Caco-2 (cell line): Measurements from ENCODE around the gene PALS1. TPM values are rescaled to one million over a fixed set of nuclear protein-coding genes. Genes with fewer than 3 reads are reported as not detected.

ENCODE experiments used
- BruUV-seq: library from RNA; stranded (reverse); fragments of 400-500 nt; replicated peaks from 2 replicates; lab custom pipeline; 2021; lab: Mats Ljungman, UMichigan
- CTCF ChIA-PET: fragments of 300-600 bp; sonication (Branson Sonifier 250); formaldehyde crosslinking; loops from one replicate; lab custom pipeline; 2022; ENCODE audit warnings: antibody characterized with exemption; lab: Charles Lee
- POLR2A ChIA-PET: fragments of 300-600 bp; sonication (Branson Sonifier 250); formaldehyde crosslinking; loops from one replicate; lab custom pipeline; 2022; ENCODE audit warnings: antibody characterized with exemption; lab: Charles Lee
- DNase-seq, 2 experiments: peaks; one replicate each; pipeline versions ENCODE4 v3.0.0 to v3.0.0-alpha.2; 2020 to 2022
- H3K27me3 ChIP-seq: replicated peaks from 2 replicates; pipeline ENCODE4 v1.6.0; 2011; ENCODE audit warnings: low read length; ENCODE audit not compliant: control insufficient read depth, insufficient read depth
- H3K36me3 ChIP-seq: 2 replicates; pipeline ENCODE4 v1.5.1; 2011; ENCODE audit warnings: low read length; ENCODE audit not compliant: control insufficient read depth, insufficient read depth
- H3K4me1 ChIP-seq: fragments of 250-450 bp; sonication (Bioruptor Pico); 2 replicates; pipeline ENCODE4 v1.5.1; 2020; ENCODE audit warnings: mild to moderate bottlenecking
- H3K4me3 ChIP-seq: 2 replicates; pipeline ENCODE4 v1.5.1; 2011; ENCODE audit warnings: low read depth, mild to moderate bottlenecking, control low read depth, low read length
- H3K9me3 ChIP-seq: fragments of 250-450 bp; sonication (Bioruptor Pico); 2 replicates; pipeline ENCODE4 v1.5.1; 2020; ENCODE audit warnings: mild to moderate bottlenecking, moderate library complexity
- H3K27ac Mint-ChIP-seq: one replicate; pipeline ENCODE4 v1.8.0; 2022; ENCODE audit warnings: mixed read lengths; ENCODE audit not compliant: unreplicated experiment
- H3K27me3 Mint-ChIP-seq: one replicate; pipeline ENCODE4 v1.8.0; 2022; ENCODE audit warnings: mixed read lengths; ENCODE audit not compliant: insufficient read depth, unreplicated experiment
- H3K36me3 Mint-ChIP-seq: one replicate; pipeline ENCODE4 v1.8.0; 2022; ENCODE audit warnings: mild to moderate bottlenecking, mixed read lengths; ENCODE audit not compliant: insufficient read depth, unreplicated experiment
- H3K4me1 Mint-ChIP-seq: one replicate; pipeline ENCODE4 v1.8.0; 2022; ENCODE audit warnings: low read depth, mixed read lengths; ENCODE audit not compliant: unreplicated experiment
- H3K4me3 Mint-ChIP-seq: one replicate; pipeline ENCODE4 v1.8.0; 2022; ENCODE audit warnings: mild to moderate bottlenecking, moderate library complexity, mixed read lengths; ENCODE audit not compliant: unreplicated experiment
- H3K9me3 Mint-ChIP-seq: one replicate; pipeline ENCODE4 v1.8.0; 2022; ENCODE audit warnings: mixed read lengths; ENCODE audit not compliant: unreplicated experiment
- intact Hi-C: fragments of 100-400 bp; cut with micrococcal nuclease; formaldehyde crosslinking; loops from one replicate; pipeline ENCODE4 v1.10.0; 2022; ENCODE audit not compliant: unreplicated experiment
- total RNA-seq: library from RNA; stranded (reverse); gene quantifications from 2 replicates; pipeline ENCODE4 v1.2.3, GENCODE V29; 2022
- TF ChIP-seq, protein P1 (sequence below), 2 experiments: fragments of 200-600 bp in 1 of 2; IDR thresholded peaks; 1 replicate in 1 of 2; 2 replicates in 1 of 2; pipeline versions ENCODE4 v1.5.1 to v1.8.0; 2011 to 2022; ENCODE audit warnings: antibody characterized with exemption in 1 of 2, control low read depth in 1 of 2, inconsistent platforms in 1 of 2, low read depth in 1 of 2, low read length in 1 of 2, mild to moderate bottlenecking in 1 of 2, moderate library complexity in 1 of 2; ENCODE audit not compliant: insufficient read depth in 1 of 2, severe bottlenecking in 1 of 2, unreplicated experiment in 1 of 2

PALS1 gene
- total RNA-seq, 1 experiment from 2014 or later, result 47.1 TPM

GRCh38 chr14:67232621-67233020 is 8.6 kb upstream of the PALS1 start:
- no TSS peak for BruUV-seq
- no peaks in the 10 kb centered on the region for H3K27me3 ChIP-seq
- no peaks in the 10 kb centered on the region for H3K4me1 ChIP-seq
- TF ChIP-seq, protein P1, sequence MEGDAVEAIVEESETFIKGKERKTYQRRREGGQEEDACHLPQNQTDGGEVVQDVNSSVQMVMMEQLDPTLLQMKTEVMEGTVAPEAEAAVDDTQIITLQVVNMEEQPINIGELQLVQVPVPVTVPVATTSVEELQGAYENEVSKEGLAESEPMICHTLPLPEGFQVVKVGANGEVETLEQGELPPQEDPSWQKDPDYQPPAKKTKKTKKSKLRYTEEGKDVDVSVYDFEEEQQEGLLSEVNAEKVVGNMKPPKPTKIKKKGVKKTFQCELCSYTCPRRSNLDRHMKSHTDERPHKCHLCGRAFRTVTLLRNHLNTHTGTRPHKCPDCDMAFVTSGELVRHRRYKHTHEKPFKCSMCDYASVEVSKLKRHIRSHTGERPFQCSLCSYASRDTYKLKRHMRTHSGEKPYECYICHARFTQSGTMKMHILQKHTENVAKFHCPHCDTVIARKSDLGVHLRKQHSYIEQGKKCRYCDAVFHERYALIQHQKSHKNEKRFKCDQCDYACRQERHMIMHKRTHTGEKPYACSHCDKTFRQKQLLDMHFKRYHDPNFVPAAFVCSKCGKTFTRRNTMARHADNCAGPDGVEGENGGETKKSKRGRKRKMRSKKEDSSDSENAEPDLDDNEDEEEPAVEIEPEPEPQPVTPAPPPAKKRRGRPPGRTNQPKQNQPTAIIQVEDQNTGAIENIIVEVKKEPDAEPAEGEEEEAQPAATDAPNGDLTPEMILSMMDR (IDR thresholded peaks at IDR 0.05; ENCODE audit: insufficient read depth in 1 of 2, low read depth in 1 of 2, low read length in 1 of 2, severe bottlenecking in 1 of 2, unreplicated experiment in 1 of 2), result no peak
- H3K4me3 ChIP-seq, result no peak overlapping the region
- H3K27me3 Mint-ChIP-seq, result no peaks in the 10 kb centered on the region
- intact Hi-C loops, result no loop called here
- H3K36me3 ChIP-seq, result no peaks in the 10 kb centered on the region
- H3K36me3 Mint-ChIP-seq, result no peaks in the 10 kb centered on the region
- H3K4me3 Mint-ChIP-seq, result no peak overlapping the region
- no peaks in the 10 kb centered on the region for H3K9me3 Mint-ChIP-seq
- ChIA-PET CTCF (no interaction called here), POLR2A (no interaction called here)
- no peak for DNase-seq
- H3K4me1 Mint-ChIP-seq, result peaks cover 7% of the 10 kb centered on the region
- H3K9me3 ChIP-seq, result no peaks in the 10 kb centered on the region
- H3K27ac Mint-ChIP-seq, result no peak overlapping the region

DNA sequence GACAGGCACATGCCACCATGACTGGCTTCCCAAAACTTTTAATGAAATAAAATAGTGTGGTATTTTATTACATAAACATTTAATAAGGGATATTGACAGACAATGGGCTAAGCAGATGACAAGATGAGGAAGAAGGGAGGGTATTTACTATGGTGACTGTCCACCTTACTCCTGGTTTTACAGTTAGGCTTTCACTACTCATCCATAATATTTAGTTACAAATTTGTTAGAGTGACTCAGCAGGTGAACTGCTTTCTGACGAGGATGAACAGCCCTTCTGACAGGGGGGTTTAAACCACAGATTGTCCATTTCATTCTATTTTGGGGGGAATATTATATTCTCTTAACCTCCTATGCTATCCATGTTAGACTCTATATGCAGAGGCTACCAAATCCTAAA is 3.6 kb upstream of the PALS1 start:
- H3K4me3 ChIP-seq, result no peak overlapping the region
- Mint-ChIP-seq H3K4me1 (peaks cover 7% of the 10 kb centered on the region), H3K27ac (no peak overlapping the region), H3K27me3 (no peaks in the 10 kb centered on the region), H3K36me3 (peaks cover 9% of the 10 kb centered on the region), H3K9me3 (no peaks in the 10 kb centered on the region), H3K4me3 (no peak overlapping the region)
- DNase-seq, result no peak
- TF ChIP-seq, protein P1 (IDR thresholded peaks at IDR 0.05; ENCODE audit: insufficient read depth in 1 of 2, low read depth in 1 of 2, low read length in 1 of 2, severe bottlenecking in 1 of 2, unreplicated experiment in 1 of 2), result no peak
- H3K9me3 ChIP-seq, result no peaks in the 10 kb centered on the region
- H3K36me3 ChIP-seq, result no peaks in the 10 kb centered on the region
- H3K27me3 ChIP-seq, result no peaks in the 10 kb centered on the region
- H3K4me1 ChIP-seq, result no peaks in the 10 kb centered on the region
- no TSS peak for BruUV-seq
- ChIA-PET CTCF (no interaction called here), POLR2A (no interaction called here)
- intact Hi-C loops, result no loop called here

- Mint-ChIP-seq H3K36me3 (peaks cover 14% of the 10 kb centered on the region), H3K4me1 (peaks cover 5% of the 10 kb centered on the region), H3K27ac (peak overlapping the region; percentile 72), H3K27me3 (no peaks in the 10 kb centered on the region), H3K4me3 (peak overlapping the region; percentile 79), H3K9me3 (no peaks in the 10 kb centered on the region)
- Histone ChIP-seq H3K4me1 (peaks cover 5% of the 10 kb centered on the region), H3K4me3 (peak overlapping the region; percentile 62), H3K36me3 (no peaks in the 10 kb centered on the region), H3K27me3 (no peaks in the 10 kb centered on the region), H3K9me3 (no peaks in the 10 kb centered on the region)
- intact Hi-C loops, result no loop called here
- DNase-seq, result no peak
- CTCF ChIA-PET, result no interaction called here
- POLR2A ChIA-PET, result no interaction called here
- no TSS peak for BruUV-seq
- TF ChIP-seq, protein P1 (IDR thresholded peaks at IDR 0.05; ENCODE audit: insufficient read depth in 1 of 2, low read depth in 1 of 2, low read length in 1 of 2, severe bottlenecking in 1 of 2, unreplicated experiment in 1 of 2), result no peak
Observed at GRCh38 chr14:67239582-67239981, 1.7 kb upstream of the PALS1 start.
